Stimulated activated CD8-positive, alpha-beta memory T cell treated with anti-CD3 and anti-CD28 coated beads, Interleukin-2, amount 100 ng/mL, for 1 hour (primary cell): Measurements from ENCODE around the gene ZER1.
A peak's percentile ranks its signal among the peaks of the same experiment; 100 is the strongest.
"Not testable (repeated sequence)": the region's sequence is repeated elsewhere in the genome, so short reads cannot be mapped to it uniquely, and the experiment has no call there.

Source experiments
- DNase-seq, 2 donors: peaks; one replicate each; pipeline ENCODE4 v3.0.0-alpha.2; 2020; ENCODE audit warnings: low read depth in 2 of 2

Gene ZER1

GRCh38 chr9:128787659-128788058 lies 15.9 kb upstream of the ZER1 start:
- DNase-seq, result no peak

GRCh38 chr9:128786681-128787601 lies 15.2 kb upstream of the ZER1 start, which contains the start of gene TBC1D13:
Gene TBC1D13, plus strand, starts transcription at chr9:128787253. Its CDS starts 101 bp downstream, at chr9:128787354.
- DNase-seq, result peak; percentile 84 to 86

- no peak for DNase-seq
Measured at GRCh38 chr9:128785427-128785826, 13.7 kb upstream of the ZER1 start.

- DNase-seq, result no peak
Measured at GRCh38 chr9:128782669-128783068, 10.9 kb upstream of the ZER1 start.

- DNase-seq, result no peak
Measured at GRCh38 chr9:128781187-128782070, 9.7 kb upstream of the ZER1 start.

GRCh38 chr9:128780093-128780492 lies 8.4 kb upstream of the ZER1 start:
- DNase-seq, result not testable (repeated sequence)

GRCh38 chr9:128774804-128775203 lies 3.1 kb upstream of the ZER1 start:
- DNase-seq, result no peak

- DNase-seq, result no peak
Measured at GRCh38 chr9:128773049-128773448, 1.3 kb upstream of the ZER1 start.

- DNase-seq, result no peak
Measured at GRCh38 chr9:128771094-128771721, 519 bp downstream of the ZER1 start.

- no peak for DNase-seq
Measured at GRCh38 chr9:128770286-128771030, 1.3 kb downstream of the ZER1 start.

GRCh38 chr9:128768606-128769005 lies 3.1 kb downstream of the ZER1 start:
- no peak for DNase-seq

- DNase-seq, result no peak
Measured at GRCh38 chr9:128765499-128765898, 6.2 kb downstream of the ZER1 start.

GRCh38 chr9:128764361-128764760 lies 7.4 kb downstream of the ZER1 start:
- DNase-seq, result no peak

- DNase-seq, result no peak
Measured at GRCh38 chr9:128762671-128763449, 8.9 kb downstream of the ZER1 start.

- no peak for DNase-seq
Measured at GRCh38 chr9:128757602-128758001, 14.1 kb downstream of the ZER1 start.

- DNase-seq, result no peak
Measured at GRCh38 chr9:128753627-128754026, 18.1 kb downstream of the ZER1 start.

- DNase-seq, result no peak
Measured at GRCh38 chr9:128750926-128751595, 20.7 kb downstream of the ZER1 start.

- DNase-seq, result no peak
Measured at GRCh38 chr9:128747241-128747640, 24.5 kb downstream of the ZER1 start.

GRCh38 chr9:128743421-128743820 lies 28.3 kb downstream of the ZER1 start:
- no peak for DNase-seq

- DNase-seq, result no peak
Measured at GRCh38 chr9:128742401-128742800, 29.3 kb downstream of the ZER1 start.
